NB4 (cell line): ENCODE data around the gene KLK14.

ENCODE experiments used
- CTCF ChIP-seq: IDR thresholded peaks from one replicate; pipeline ENCODE4 v1.5.1; 2012; ENCODE audit warnings: low read depth, low read length
- MAX ChIP-seq: IDR thresholded peaks from 2 replicates; pipeline ENCODE4 v1.6.1; 2011; ENCODE audit warnings: low read depth, low read length
- MYC ChIP-seq: IDR thresholded peaks from 2 replicates; pipeline ENCODE4 v1.6.1; 2011; ENCODE audit warnings: low read depth, low read length
- POLR2A ChIP-seq: IDR thresholded peaks from 2 replicates; pipeline ENCODE4 v1.6.1; 2011; ENCODE audit warnings: mild to moderate bottlenecking; ENCODE audit not compliant: insufficient read length; ENCODE audit errors: extremely low read depth

- no peak for TF ChIP-seq CTCF
- peak; percentile 29; the same call in 1 of the 2 replicates for TF ChIP-seq MAX
- TF ChIP-seq POLR2A = no peak
- TF ChIP-seq MYC = no peak
Measured at GRCh38 chr19:51108805-51109146, 26.1 kb upstream of the KLK14 start.
